Right renal pelvis (tissue), 4 donors: ENCODE measurements around the gene APBB1IP. TPM values are rescaled to one million over a fixed set of nuclear protein-coding genes. Genes with fewer than 3 reads are reported as not detected.

Experiments used
- DNase-seq, 4 donors: peaks; one replicate each; pipeline ENCODE4 v3.0.0-alpha.2; 2013; ENCODE audit warnings: low read depth in 4 of 4, low spot score in 3 of 4, missing footprints in 1 of 4
- polyA plus RNA-seq, 4 donors: library from polyadenylated mRNA; unstranded; fragments of 120-200 nt; gene quantifications; one replicate each; pipeline ENCODE4 v1.2.1, GENCODE V29; 2013; ENCODE audit not compliant: insufficient read length in 4 of 4

The APBB1IP gene
- polyA plus RNA-seq, 4 donors: 1.1 to 1.9 (median 1.5) TPM

DNA sequence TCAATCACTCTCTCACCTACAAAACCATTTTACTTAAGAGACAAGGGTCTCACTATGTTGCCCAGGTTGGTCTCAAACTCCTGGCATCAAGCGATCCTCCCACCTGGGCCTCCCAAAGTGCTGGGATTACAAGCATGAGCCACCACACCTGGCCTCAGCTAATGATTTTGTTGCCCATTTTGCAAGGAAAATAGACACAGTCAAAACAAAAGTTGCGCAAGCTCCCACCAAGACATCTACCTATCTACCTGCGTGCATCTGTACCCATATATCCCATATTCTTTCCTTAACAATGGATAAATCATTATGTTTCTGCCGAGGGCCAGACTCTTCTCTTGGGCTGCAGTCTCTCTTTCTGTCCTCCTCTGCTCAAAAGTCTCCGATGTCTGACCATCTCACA is 67.3 kb downstream of the APBB1IP start:
- DNase-seq: no peak

DNA sequence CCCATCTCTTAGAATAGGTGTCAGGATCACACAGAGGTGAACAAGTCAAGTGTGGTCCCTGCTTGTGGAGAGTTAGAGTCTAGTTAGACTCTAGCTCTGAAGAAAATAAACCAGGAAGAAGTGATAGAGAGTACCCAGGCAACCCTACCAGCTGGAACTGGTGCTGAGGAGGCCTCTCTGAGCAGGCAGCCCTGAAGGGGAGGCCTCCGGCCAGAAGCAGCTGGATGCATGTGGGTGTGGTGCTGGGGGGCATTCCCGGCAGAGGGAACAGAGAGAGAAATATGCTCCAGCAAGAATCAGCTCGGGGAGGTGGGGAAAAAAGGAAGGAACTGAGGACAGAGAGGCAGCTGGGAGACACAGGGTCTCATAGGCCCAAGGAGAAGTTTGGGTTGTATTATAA is 68.6 kb downstream of the APBB1IP start:
- DNase-seq: no peak

DNA sequence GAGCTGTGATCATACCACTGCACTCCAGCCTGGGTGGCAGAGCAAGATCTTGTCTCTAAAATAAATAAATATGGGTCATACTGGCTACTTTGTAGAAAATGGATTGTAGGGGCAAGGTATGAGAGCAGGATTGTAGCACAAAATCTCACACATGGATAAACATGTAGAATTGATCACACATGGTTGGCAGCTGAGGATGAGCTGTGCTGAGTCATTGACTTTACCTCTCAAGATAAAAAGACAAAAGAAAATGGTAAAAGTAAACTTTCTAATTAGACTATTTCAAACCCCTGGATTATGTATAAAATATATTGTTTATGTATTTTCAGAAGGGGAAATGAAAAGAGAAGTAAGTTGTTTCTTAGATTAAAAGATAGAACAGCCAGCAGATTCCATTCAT is 69.3 kb downstream of the APBB1IP start:
- DNase-seq: no peak

DNA sequence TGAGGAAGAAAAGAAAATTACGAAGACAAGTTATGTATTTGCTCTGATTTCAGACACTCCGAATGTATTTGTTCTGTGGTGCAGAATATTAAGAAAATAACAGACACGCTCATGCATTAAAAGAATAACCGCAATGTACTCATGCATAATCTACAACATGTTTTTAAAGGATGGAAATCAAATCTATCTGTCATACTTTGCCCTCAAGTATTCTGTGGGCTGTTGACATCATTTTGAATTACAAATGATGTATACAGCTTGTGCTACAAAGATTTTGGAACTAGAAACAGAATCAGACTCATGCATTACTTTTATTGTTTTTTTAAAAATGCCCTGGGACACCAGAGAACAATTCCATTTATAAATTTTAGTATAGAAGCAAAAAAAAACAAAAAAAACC is 69.9 kb downstream of the APBB1IP start:
- DNase-seq: no peak

- no peak for DNase-seq
Observed at GRCh38 chr10:26509307-26509706, 71.2 kb downstream of the APBB1IP start.

DNA sequence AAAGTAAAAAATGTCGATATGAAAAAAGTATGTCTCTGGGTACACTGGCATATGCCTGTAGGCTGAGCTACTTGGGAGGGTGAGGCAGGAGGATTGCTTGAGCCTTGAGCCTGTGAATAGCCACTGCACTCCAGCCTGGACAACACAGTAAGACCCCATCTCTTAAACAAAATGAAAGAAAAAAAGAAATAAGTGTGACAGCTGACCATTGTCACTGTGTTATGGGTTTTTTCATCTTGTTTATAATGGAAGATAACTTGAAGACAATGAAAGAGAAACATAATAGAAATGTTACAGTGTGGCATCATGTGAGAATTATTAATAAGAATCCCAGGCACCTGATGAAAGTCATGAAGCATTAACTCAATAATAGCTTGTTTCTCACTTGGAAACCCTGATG is 75.0 kb downstream of the APBB1IP start:
- DNase-seq: no peak

DNA sequence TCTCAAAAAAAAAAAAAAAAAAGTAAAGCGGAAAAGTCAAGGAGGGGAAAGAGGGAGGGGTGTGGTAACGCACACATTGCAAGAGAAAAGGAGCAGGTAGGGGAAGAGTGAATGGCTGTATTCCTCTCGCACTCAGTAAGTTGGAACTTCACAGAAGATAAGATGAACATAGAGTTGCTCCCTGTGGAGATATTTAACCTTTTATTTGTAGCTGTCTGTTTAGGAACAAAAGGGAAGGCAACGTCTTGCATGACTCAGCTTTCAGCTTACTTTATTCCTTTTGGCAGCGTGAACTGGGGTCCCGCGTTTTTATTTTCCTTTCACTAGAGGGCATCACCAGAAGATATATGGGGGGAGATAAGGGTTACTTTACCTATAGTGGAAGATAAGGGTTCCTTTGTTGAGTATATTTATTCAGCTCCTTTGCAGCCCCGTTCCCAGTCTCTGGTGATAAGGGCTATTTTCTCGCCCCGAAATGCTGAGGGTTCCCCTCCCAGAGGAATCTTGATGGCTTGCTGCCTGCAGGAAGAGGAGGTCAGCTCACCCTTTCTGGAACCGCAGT is 78.5 kb downstream of the APBB1IP start:
- no peak for DNase-seq

- DNase-seq: no peak
Observed at GRCh38 chr10:26517141-26517867, 79.2 kb downstream of the APBB1IP start.

- no peak for DNase-seq
Observed at GRCh38 chr10:26519803-26520202, 81.7 kb downstream of the APBB1IP start.

DNA sequence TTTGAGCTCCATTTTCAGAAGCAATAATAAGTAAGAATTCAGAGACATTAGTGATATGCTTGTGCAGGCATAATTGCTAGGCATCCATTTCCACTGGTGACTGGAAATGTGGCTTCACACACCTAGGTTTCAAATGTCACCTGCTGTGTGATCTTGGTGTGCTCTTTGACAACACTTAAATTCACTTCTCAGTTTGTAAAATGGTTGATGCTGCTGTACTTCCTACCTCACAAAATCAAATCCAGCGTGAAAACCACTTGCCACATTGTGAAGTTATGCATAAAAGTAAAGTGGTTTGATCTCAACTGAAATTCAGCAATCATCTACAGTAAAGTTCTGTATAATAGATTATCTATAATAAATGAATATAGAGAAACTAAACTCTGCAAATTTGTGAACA is 82.4 kb downstream of the APBB1IP start:
- no peak for DNase-seq

DNA sequence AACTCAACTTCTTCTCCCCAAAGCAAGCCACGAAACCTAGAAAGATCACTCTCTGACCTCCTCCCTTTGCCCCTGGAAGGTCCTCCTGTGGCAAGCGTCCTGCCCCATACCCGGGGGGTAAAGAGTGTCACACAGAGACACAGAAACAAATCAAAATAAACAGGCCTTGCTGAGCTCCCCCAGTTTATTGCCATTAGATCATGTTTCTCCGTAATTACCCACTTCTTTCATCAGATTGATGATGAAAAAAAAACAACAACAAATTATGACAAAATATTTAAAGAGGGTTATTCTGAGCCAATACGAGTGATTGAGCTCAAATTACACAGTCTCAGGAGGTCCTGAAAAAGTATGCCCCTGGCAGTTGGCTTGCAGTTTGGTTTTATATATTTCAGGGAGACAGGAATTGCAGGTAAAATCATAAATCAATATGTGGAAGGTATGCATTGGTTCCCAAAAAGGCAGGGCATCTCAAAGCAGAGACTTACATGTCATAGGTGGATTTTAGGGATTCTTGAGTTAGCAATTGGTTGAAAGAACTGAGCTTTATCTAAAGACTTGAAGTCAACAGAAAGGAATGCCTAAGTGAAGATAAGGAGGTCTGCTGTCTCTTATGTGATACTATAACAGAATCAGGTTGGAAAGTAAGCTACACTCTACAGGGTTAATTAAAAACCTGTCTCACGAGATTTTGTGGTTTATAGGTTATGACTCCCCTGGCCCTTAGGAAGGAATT is 86.2 kb downstream of the APBB1IP start:
- no peak for DNase-seq

DNA sequence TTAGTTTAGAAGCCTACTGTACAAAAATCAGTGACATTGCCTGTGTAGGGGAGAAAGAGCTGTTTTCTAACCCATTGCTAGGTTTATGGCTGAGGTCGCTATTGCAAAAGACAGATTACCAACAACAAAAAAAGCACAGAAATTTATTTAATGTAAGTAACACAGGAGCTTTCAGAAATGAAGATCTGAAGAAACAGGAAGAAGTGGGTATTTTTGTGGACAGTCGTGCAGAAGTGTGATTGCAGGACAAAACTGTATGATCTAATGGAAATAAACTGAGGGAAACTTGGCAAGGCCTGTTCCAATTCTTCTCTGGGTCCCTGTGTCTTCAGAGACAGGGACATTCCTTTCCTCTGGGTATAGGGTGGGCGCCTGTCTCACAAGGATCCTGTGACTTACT is 87.4 kb downstream of the APBB1IP start:
- no peak for DNase-seq

DNA sequence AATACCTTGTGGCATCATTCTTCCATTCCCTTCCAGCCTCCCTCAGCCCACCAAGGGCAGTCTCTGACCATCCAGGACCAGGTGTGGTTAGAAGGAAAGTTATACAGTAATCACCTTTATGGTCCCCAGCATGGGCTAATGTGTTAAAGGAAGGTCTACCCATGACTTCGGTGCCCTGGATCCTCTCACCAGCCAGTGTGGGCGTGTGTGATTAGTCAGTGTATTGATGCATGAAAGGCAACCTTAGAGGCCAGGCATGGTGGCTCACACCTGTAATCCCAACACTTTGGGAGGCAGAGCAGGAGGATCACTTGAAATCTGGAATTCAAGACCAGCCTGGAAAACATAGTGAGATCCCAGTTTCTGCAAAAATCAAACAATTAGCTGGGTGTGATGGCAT is 88.9 kb downstream of the APBB1IP start:
- no peak for DNase-seq

- no peak for DNase-seq
Observed at GRCh38 chr10:26528048-26528447, 89.9 kb downstream of the APBB1IP start.

GRCh38 chr10:26528715-26529393 is 90.7 kb downstream of the APBB1IP start:
- DNase-seq: no peak

DNA sequence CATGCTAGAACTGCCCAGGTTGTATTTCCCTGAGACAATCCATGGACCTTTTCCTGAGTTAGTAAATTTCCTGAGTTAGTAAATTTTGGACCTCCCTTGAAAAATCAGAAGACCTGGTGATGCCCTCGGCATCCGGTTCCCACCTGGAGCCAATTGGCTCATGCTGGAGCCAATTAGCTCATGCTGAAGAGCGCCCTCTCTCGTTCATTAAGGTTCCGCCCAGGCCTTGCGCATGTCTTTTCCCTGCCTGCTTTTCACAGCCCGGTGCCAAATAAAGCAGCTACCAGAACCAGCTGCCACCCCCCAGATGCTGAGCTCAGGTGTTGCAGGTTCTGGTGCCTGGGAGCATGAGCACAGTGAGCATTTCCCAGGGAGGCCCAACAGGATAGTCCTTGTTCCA is 96.2 kb downstream of the APBB1IP start:
- DNase-seq: no peak

DNA sequence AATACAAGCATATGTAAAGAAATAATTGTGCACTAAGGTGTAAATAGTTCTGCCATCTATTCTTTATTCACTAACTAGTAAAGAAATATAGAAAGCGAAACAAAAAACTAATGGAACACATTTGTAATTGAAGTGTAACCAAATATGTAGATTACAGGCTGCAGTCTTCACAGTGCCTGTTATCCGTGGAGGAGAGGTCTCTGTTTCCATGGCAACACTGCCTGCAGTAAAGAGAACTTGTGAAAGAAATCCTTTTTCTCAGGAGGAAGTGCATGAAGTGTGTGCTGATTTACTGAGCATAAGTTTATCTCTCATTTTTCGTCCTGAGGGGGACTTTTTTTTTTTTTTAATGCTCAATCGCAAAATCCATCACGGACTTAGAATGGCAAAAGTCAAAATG is 102.5 kb downstream of the APBB1IP start:
- no peak for DNase-seq

- DNase-seq: no peak
Observed at GRCh38 chr10:26543567-26544306, 105.6 kb downstream of the APBB1IP start.

DNA sequence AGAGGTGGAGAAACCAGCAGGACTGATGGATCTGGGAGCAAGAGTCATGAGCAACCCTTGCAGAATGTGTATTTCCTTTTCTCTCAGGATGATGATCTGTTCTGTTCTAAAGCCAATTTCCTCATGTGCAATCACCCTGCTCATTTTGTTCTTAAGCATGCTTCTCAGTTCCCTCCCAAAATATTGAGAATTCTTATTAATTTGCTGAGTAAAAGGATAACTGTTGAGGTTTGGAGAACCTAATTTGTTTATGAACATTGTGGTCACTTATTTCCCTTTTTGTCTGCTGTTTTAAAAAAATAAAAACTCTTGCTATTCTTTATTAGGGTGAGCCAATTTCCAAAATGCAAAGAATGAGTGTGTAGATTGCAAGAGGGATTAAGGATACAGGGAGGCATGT is 106.8 kb downstream of the APBB1IP start:
- DNase-seq: no peak

GRCh38 chr10:26550774-26551526 is 112.8 kb downstream of the APBB1IP start:
- DNase-seq: no peak
